ENCODE measurements around the gene PCF11. TPM values are rescaled to one million over a fixed set of nuclear protein-coding genes. Genes with fewer than 3 reads are reported as not detected.
A peak's percentile ranks its signal among the peaks of the same experiment; 100 is the strongest.

PCF11 gene
- total RNA-seq, 1 experiment from 2014 or later, result 41.7 TPM

DNA sequence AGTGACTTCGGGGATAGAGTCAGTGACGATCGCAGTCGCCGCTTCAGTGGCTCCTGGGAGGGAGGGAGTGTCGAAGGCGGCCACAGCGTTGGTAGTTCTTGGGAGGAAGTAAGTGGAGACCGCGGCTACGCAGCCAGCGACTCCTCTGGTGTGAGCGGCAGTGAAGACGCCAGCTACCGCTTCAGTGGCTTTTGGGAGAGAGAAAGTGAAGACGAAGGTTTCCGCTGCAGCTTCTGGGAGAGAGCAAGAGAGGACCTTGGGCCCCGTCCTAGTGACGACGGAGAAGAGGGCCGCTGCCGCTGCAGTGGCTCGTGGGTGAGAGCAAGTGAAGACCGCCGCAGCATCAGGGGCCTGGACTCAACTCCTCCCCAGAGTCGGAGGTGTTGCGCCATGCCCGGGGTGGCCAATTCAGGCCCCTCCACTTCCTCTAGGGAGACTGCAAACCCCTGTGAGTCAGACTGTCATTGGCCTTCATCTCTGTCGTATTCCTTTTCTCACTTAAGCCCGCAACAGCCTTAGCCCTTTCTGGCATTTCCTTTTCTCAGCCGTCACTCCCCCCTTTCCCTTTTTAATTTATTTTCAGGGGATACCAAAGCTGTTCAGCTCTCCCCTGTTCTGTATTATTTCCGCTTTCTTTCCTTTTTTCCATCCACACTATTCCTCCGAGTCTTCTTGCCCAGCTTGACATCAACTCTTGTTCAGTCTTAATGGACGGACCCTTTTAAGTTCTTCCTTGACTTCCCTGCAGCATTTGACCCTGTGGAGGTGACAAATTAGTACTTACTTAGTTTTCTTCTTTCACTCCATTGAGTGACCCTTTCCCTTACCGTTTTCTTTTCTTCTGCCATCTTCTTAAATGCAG, 37.6 kb downstream of the PCF11 start:
- ChIA-PET POLR2A (ENCODE audit: unreplicated experiment) (no interaction called here), CTCF (no interaction called here)
- DNase-seq, result peak; percentile 66
- no peak for TF ChIP-seq EZH2 (IDR thresholded peaks at IDR 0.05; ENCODE audit: low read length, unreplicated experiment)
- TF ChIP-seq EZH2phosphoT487 (IDR thresholded peaks at IDR 0.05; ENCODE audit: borderline replicate concordance, low read length), result no peak
- TF ChIP-seq, protein P1, sequence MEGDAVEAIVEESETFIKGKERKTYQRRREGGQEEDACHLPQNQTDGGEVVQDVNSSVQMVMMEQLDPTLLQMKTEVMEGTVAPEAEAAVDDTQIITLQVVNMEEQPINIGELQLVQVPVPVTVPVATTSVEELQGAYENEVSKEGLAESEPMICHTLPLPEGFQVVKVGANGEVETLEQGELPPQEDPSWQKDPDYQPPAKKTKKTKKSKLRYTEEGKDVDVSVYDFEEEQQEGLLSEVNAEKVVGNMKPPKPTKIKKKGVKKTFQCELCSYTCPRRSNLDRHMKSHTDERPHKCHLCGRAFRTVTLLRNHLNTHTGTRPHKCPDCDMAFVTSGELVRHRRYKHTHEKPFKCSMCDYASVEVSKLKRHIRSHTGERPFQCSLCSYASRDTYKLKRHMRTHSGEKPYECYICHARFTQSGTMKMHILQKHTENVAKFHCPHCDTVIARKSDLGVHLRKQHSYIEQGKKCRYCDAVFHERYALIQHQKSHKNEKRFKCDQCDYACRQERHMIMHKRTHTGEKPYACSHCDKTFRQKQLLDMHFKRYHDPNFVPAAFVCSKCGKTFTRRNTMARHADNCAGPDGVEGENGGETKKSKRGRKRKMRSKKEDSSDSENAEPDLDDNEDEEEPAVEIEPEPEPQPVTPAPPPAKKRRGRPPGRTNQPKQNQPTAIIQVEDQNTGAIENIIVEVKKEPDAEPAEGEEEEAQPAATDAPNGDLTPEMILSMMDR (conservative IDR thresholded peaks at IDR 0.05; ENCODE audit: low read depth, low read length), result no peak
- H3K9ac ChIP-seq (ENCODE audit: low read length), result peak overlapping the region; percentile 91
- no peaks in the 10 kb centered on the region for H3K9me2 ChIP-seq (replicated peaks; ENCODE audit: low read length)
- no peaks in the 10 kb centered on the region for H3K9me3 ChIP-seq (ENCODE audit: low read length)
- intact Hi-C loops (cut with micrococcal nuclease), result loop anchor here (2.0 to 5.0 kb wide), 2 partner anchors 58 to 88 kb away; no protein-coding TSS in a partner anchor
- peak overlapping the region; percentile 87 for H3K4me2 ChIP-seq (ENCODE audit: low read length)
- peak overlapping the region; percentile 96 for H3K4me3 ChIP-seq (ENCODE audit: low read length)
- peaks cover 29% of the 10 kb centered on the region for H3K4me1 ChIP-seq (ENCODE audit: insufficient read depth, low read length)
- ATAC-seq, result peak; percentile 62
- H3K36me3 ChIP-seq (ENCODE audit: low read depth, low read length), result peaks cover 20% of the 10 kb centered on the region
- H2AFZ ChIP-seq (ENCODE audit: low read length), result peak overlapping the region; percentile 95
- H3K79me2 ChIP-seq (ENCODE audit: low read length), result peaks cover 37% of the 10 kb centered on the region
- H3K27me3 ChIP-seq (ENCODE audit: low read length), result no peaks in the 10 kb centered on the region
- no peaks in the 10 kb centered on the region for H4K20me1 ChIP-seq (ENCODE audit: low read length)
- H3F3A ChIP-seq (ENCODE audit: low read length, unreplicated experiment), result no peaks in the 10 kb centered on the region
- BruUV-seq (replicated peaks), result no TSS peak
- H3K27ac ChIP-seq (ENCODE audit: low read length), result peak overlapping the region; percentile 29

DNA sequence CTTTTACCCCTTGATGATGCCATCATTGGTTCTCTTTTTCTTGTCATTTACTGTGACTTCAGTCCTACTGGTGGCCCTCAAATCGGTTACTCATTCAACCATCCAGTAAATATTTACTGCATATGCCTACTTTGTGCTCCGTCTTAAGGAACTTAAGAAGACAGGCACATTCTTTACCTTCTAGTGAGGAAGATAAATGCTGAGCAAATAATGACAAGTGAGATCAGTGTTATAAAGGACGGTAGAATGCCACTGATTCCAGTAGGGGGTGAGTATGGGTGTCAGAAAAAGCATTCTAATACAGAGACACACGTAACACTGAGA, 38.2 kb downstream of the PCF11 start:
- intact Hi-C loops (cut with micrococcal nuclease), result loop anchor here (2.0 kb wide), 1 partner anchor 88 kb away; no protein-coding TSS in a partner anchor
- Histone ChIP-seq H2AFZ (ENCODE audit: low read length) (peak overlapping the region; percentile 95), H3K36me3 (ENCODE audit: low read depth, low read length) (peaks cover 20% of the 10 kb centered on the region), H3K27me3 (ENCODE audit: low read length) (no peaks in the 10 kb centered on the region), H3K27ac (ENCODE audit: low read length) (no peak overlapping the region), H3K9me2 (replicated peaks; ENCODE audit: low read length) (no peaks in the 10 kb centered on the region), H3K4me3 (ENCODE audit: low read length) (peak overlapping the region; percentile 96), H3F3A (ENCODE audit: low read length, unreplicated experiment) (no peaks in the 10 kb centered on the region), H3K4me1 (ENCODE audit: insufficient read depth, low read length) (peaks cover 29% of the 10 kb centered on the region), H3K9ac (ENCODE audit: low read length) (peak overlapping the region; percentile 91; the same call in 1 of the 2 replicates), H3K4me2 (ENCODE audit: low read length) (peak overlapping the region; percentile 87), H4K20me1 (ENCODE audit: low read length) (no peaks in the 10 kb centered on the region), H3K79me2 (ENCODE audit: low read length) (peaks cover 37% of the 10 kb centered on the region), H3K9me3 (ENCODE audit: low read length) (no peaks in the 10 kb centered on the region)
- no TSS peak for BruUV-seq (replicated peaks)
- TF ChIP-seq, protein P1 (conservative IDR thresholded peaks at IDR 0.05; ENCODE audit: low read depth, low read length), result 0 out of 2 replicates have a peak, but pooled peaks have one; percentile 20
- no peak for TF ChIP-seq EZH2phosphoT487 (IDR thresholded peaks at IDR 0.05; ENCODE audit: borderline replicate concordance, low read length)
- POLR2A ChIA-PET (ENCODE audit: unreplicated experiment), result no interaction called here
- DNase-seq (peak; percentile 41), ATAC-seq (peak; percentile 9; the same call in 1 of the 2 replicates)
- CTCF ChIA-PET, result no interaction called here

DNA sequence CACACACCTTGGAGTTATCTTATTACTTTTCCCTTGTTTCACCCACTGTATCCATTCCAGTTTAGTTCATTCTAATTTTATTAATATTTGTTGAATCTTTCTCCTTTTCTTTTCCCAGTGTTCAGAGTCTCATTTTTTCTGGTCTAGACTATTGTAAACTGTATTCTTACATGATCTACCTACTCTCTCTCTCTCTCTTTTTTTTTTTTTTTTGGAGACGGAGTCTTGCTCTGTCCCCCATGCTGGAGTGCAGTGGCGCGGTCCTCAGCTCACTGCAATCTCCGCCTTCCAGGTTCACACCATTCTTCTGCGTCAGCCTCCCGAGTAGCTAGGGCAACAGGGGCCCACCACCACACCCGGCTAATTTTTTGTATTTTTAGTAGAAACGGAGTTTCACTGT, 38.7 kb downstream of the PCF11 start:
- H2AFZ ChIP-seq (ENCODE audit: low read length), result peak overlapping the region; percentile 95; the same call in 1 of the 2 replicates
- CTCF ChIA-PET, result no interaction called here
- H3F3A ChIP-seq (ENCODE audit: low read length, unreplicated experiment), result no peaks in the 10 kb centered on the region
- H3K36me3 ChIP-seq (ENCODE audit: low read depth, low read length), result peaks cover 14% of the 10 kb centered on the region
- no peak overlapping the region for H3K27ac ChIP-seq (ENCODE audit: low read length)
- H3K4me3 ChIP-seq (ENCODE audit: low read length), result peak overlapping the region; percentile 96
- peak overlapping the region; percentile 87 for H3K4me2 ChIP-seq (ENCODE audit: low read length)
- BruUV-seq (replicated peaks), result no TSS peak
- H3K4me1 ChIP-seq (ENCODE audit: insufficient read depth, low read length), result peaks cover 29% of the 10 kb centered on the region
- H3K79me2 ChIP-seq (ENCODE audit: low read length), result peaks cover 37% of the 10 kb centered on the region
- POLR2A ChIA-PET (ENCODE audit: unreplicated experiment), result interaction anchor here (0.6 kb wide), 1 partner anchor 176 kb away, joined by 3 read pairs; no protein-coding TSS in a partner anchor
- no peaks in the 10 kb centered on the region for H3K9me2 ChIP-seq (replicated peaks; ENCODE audit: low read length)
- no peaks in the 10 kb centered on the region for H3K9me3 ChIP-seq (ENCODE audit: low read length)
- H3K27me3 ChIP-seq (ENCODE audit: low read length), result no peaks in the 10 kb centered on the region
- intact Hi-C loops (cut with micrococcal nuclease), result loop anchor here (2.0 kb wide), 1 partner anchor 87 kb away; no protein-coding TSS in a partner anchor
- ATAC-seq (no peak), DNase-seq (no peak)
- TF ChIP-seq, protein P1 (conservative IDR thresholded peaks at IDR 0.05; ENCODE audit: low read depth, low read length), result no peak
- TF ChIP-seq EZH2phosphoT487 (IDR thresholded peaks at IDR 0.05; ENCODE audit: borderline replicate concordance, low read length) (no peak), EZH2 (IDR thresholded peaks at IDR 0.05; ENCODE audit: low read length, unreplicated experiment) (no peak)
- H3K9ac ChIP-seq (ENCODE audit: low read length), result no peak overlapping the region
- no peaks in the 10 kb centered on the region for H4K20me1 ChIP-seq (ENCODE audit: low read length)
